H1 (cell line): Measurements from ENCODE around the gene SPTBN1. TPM values are rescaled to one million over a fixed set of nuclear protein-coding genes. Genes with fewer than 3 reads are reported as not detected.

Experiments used
- BCL11A ChIP-seq, 2 experiments: IDR thresholded peaks; one replicate each; pipeline ENCODE4 v1.6.1; 2011; ENCODE audit warnings: low read depth in 2 of 2, low read length in 2 of 2, mild to moderate bottlenecking in 2 of 2
- HDAC6 ChIP-seq: IDR thresholded peaks from one replicate; pipeline ENCODE4 v1.7.1; 2012; ENCODE audit warnings: low read depth, mild to moderate bottlenecking, inconsistent platforms, low read length, moderate library complexity
- JUN ChIP-seq: IDR thresholded peaks from 2 replicates; pipeline ENCODE4 v1.6.1; 2011; ENCODE audit warnings: low read depth, mild to moderate bottlenecking, improper control_type of control experiment, low read length
- SP2 ChIP-seq: IDR thresholded peaks from 2 replicates; pipeline ENCODE4 v1.6.1; 2012; ENCODE audit warnings: mild to moderate bottlenecking, low read length, inconsistent platforms
- SUZ12 ChIP-seq: fragments of 200-600 bp; sonication (generic); IDR thresholded peaks from 2 replicates; pipeline ENCODE4 v1.6.1; 2012; ENCODE audit warnings: mild to moderate bottlenecking, inconsistent platforms, low read length, moderate library complexity, mixed read lengths
- polyA plus RNA-seq, 7 experiments: library from polyadenylated mRNA; depleted of rRNA in 3 of 7; stranded (reverse) in 5 of 7; unstranded in 2 of 7; fragments of >200 nt in 5 of 7; fragments of 200-250 nt in 2 of 7; gene quantifications; 1 replicate in 5 of 7; 2 replicates in 1 of 7; 4 replicates in 1 of 7; pipeline versions ENCODE4 v1.2.1 to v1.2.3, GENCODE V29; 2011 to 2013; ENCODE audit warnings: missing spikeins in 2 of 7, mixed read lengths in 2 of 7
- total RNA-seq: library from RNA; stranded (reverse); fragmentation: NEBNext Ultra II Directional; extraction: Animal tissue kit (Norgen Biotek cat#: 25700); gene quantifications from 2 replicates; pipeline ENCODE4 v1.2.1, GENCODE V29; 2021
- TF ChIP-seq, protein P1 (sequence below): fragments of 300-600 bp; sonication (generic); IDR thresholded peaks from 2 replicates; pipeline ENCODE4 v1.7.1; 2012; ENCODE audit warnings: low read length, moderate library complexity, mild to moderate bottlenecking, inconsistent platforms; ENCODE audit not compliant: insufficient replicate concordance
- TF ChIP-seq, protein P2 (sequence below): IDR thresholded peaks from 2 replicates; pipeline ENCODE4 v1.6.1; 2012; ENCODE audit warnings: low read length, inconsistent platforms

Gene SPTBN1
- total and polyA plus RNA-seq, 2 of the 8 experiments (the other 6 are each of a cell fraction or from before 2014, with no cell fraction given) = 31.8 to 180 TPM

DNA sequence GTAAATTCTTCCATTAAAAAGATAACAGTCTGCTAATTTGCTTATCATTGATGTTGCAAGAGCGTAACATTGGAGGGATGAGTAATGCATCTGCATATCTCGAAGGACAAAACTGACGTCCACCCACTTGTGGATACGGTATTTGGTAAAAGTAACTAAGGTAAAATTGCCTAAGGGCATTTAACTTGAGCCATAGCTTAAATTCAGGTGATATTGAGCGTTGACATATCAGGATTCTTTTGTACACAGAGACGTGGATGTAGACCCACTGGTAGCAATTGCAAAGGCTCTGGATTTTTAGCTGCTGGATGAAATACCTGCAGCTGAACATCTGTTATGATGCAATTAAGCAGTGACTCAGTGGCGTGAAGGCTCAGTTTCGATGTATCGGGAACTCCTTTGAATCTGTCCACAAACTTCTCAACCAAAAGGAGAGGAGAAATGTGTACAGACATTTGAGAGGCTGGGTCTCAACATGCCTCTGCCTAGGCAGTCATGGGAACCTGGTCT lies 119.3 kb downstream of the SPTBN1 start (continued):
- TF ChIP-seq, protein P1, sequence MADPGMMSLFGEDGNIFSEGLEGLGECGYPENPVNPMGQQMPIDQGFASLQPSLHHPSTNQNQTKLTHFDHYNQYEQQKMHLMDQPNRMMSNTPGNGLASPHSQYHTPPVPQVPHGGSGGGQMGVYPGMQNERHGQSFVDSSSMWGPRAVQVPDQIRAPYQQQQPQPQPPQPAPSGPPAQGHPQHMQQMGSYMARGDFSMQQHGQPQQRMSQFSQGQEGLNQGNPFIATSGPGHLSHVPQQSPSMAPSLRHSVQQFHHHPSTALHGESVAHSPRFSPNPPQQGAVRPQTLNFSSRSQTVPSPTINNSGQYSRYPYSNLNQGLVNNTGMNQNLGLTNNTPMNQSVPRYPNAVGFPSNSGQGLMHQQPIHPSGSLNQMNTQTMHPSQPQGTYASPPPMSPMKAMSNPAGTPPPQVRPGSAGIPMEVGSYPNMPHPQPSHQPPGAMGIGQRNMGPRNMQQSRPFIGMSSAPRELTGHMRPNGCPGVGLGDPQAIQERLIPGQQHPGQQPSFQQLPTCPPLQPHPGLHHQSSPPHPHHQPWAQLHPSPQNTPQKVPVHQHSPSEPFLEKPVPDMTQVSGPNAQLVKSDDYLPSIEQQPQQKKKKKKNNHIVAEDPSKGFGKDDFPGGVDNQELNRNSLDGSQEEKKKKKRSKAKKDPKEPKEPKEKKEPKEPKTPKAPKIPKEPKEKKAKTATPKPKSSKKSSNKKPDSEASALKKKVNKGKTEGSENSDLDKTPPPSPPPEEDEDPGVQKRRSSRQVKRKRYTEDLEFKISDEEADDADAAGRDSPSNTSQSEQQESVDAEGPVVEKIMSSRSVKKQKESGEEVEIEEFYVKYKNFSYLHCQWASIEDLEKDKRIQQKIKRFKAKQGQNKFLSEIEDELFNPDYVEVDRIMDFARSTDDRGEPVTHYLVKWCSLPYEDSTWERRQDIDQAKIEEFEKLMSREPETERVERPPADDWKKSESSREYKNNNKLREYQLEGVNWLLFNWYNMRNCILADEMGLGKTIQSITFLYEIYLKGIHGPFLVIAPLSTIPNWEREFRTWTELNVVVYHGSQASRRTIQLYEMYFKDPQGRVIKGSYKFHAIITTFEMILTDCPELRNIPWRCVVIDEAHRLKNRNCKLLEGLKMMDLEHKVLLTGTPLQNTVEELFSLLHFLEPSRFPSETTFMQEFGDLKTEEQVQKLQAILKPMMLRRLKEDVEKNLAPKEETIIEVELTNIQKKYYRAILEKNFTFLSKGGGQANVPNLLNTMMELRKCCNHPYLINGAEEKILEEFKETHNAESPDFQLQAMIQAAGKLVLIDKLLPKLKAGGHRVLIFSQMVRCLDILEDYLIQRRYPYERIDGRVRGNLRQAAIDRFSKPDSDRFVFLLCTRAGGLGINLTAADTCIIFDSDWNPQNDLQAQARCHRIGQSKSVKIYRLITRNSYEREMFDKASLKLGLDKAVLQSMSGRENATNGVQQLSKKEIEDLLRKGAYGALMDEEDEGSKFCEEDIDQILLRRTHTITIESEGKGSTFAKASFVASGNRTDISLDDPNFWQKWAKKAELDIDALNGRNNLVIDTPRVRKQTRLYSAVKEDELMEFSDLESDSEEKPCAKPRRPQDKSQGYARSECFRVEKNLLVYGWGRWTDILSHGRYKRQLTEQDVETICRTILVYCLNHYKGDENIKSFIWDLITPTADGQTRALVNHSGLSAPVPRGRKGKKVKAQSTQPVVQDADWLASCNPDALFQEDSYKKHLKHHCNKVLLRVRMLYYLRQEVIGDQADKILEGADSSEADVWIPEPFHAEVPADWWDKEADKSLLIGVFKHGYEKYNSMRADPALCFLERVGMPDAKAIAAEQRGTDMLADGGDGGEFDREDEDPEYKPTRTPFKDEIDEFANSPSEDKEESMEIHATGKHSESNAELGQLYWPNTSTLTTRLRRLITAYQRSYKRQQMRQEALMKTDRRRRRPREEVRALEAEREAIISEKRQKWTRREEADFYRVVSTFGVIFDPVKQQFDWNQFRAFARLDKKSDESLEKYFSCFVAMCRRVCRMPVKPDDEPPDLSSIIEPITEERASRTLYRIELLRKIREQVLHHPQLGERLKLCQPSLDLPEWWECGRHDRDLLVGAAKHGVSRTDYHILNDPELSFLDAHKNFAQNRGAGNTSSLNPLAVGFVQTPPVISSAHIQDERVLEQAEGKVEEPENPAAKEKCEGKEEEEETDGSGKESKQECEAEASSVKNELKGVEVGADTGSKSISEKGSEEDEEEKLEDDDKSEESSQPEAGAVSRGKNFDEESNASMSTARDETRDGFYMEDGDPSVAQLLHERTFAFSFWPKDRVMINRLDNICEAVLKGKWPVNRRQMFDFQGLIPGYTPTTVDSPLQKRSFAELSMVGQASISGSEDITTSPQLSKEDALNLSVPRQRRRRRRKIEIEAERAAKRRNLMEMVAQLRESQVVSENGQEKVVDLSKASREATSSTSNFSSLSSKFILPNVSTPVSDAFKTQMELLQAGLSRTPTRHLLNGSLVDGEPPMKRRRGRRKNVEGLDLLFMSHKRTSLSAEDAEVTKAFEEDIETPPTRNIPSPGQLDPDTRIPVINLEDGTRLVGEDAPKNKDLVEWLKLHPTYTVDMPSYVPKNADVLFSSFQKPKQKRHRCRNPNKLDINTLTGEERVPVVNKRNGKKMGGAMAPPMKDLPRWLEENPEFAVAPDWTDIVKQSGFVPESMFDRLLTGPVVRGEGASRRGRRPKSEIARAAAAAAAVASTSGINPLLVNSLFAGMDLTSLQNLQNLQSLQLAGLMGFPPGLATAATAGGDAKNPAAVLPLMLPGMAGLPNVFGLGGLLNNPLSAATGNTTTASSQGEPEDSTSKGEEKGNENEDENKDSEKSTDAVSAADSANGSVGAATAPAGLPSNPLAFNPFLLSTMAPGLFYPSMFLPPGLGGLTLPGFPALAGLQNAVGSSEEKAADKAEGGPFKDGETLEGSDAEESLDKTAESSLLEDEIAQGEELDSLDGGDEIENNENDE = no peak
- TF ChIP-seq SP2 (no peak), SUZ12 (no peak), JUN (no peak), BCL11A (IDR thresholded peaks at IDR 0.05; ENCODE audit: low read depth in 2 of 2, low read length in 2 of 2) (no peak), HDAC6 (no peak)
- TF ChIP-seq, protein P2, sequence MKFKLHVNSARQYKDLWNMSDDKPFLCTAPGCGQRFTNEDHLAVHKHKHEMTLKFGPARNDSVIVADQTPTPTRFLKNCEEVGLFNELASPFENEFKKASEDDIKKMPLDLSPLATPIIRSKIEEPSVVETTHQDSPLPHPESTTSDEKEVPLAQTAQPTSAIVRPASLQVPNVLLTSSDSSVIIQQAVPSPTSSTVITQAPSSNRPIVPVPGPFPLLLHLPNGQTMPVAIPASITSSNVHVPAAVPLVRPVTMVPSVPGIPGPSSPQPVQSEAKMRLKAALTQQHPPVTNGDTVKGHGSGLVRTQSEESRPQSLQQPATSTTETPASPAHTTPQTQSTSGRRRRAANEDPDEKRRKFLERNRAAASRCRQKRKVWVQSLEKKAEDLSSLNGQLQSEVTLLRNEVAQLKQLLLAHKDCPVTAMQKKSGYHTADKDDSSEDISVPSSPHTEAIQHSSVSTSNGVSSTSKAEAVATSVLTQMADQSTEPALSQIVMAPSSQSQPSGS = no peak
- TF ChIP-seq, all 59 proteins: peak for 0
